Lower lobe of right lung (tissue), 2 donors: ENCODE data around the gene NDUFA11. TPM values are rescaled to one million over a fixed set of nuclear protein-coding genes. Genes with fewer than 3 reads are reported as not detected.
A peak's percentile ranks its signal among the peaks of the same experiment; 100 is the strongest.

ENCODE experiments used
- ATAC-seq, 2 donors: fragments of 200-7000 bp; cut with Tn5 transposase; one replicate each; pipeline ENCODE4 v1.9.1; 2020 to 2022; ENCODE audit warnings: mild to moderate bottlenecking in 2 of 2, moderate library complexity in 2 of 2
- DNase-seq: peaks from one replicate; pipeline ENCODE4 v3.0.0-alpha.2; 2020
- H3K27ac ChIP-seq: fragments of 200-600 bp; one replicate; pipeline ENCODE4 v1.8.0; 2022
- H3K27me3 ChIP-seq: fragments of 200-600 bp; one replicate; pipeline ENCODE4 v1.8.0; 2022; ENCODE audit warnings: low read depth
- H3K36me3 ChIP-seq: fragments of 200-600 bp; one replicate; pipeline ENCODE4 v1.8.0; 2022; ENCODE audit warnings: mild to moderate bottlenecking
- H3K4me1 ChIP-seq: fragments of 200-600 bp; one replicate; pipeline ENCODE4 v1.8.0; 2022
- H3K4me3 ChIP-seq: fragments of 200-600 bp; one replicate; pipeline ENCODE4 v1.8.0; 2022; ENCODE audit warnings: mild to moderate bottlenecking
- H3K9me3 ChIP-seq: fragments of 200-600 bp; one replicate; pipeline ENCODE4 v1.8.0; 2022
- CTCF ChIP-seq: fragments of 200-600 bp; IDR thresholded peaks from one replicate; pipeline ENCODE4 v1.8.0; 2022; ENCODE audit warnings: antibody characterized with exemption, mild to moderate bottlenecking
- intact Hi-C: fragments of 100-400 bp; cut with DNase I; formaldehyde crosslinking; loops from one replicate; pipeline ENCODE4 v1.11.0; 2022
- long read RNA-seq: library from polyadenylated mRNA; unstranded; transcript quantifications from one replicate; pipeline ENCODE4 v2.0.0, GENCODE V29; 2021
- total RNA-seq: library from RNA; stranded (reverse); fragmentation: NEBNext Ultra II Directional; extraction: Animal tissue kit (Norgen Biotek cat#: 25700); gene quantifications from one replicate; pipeline ENCODE4 v1.2.1, GENCODE V29; 2021
- donor health status: DM: no; HTN: yes; CAD: no; lungs with severe emphysema.

The NDUFA11 gene
- 150 TPM for total RNA-seq
- long read RNA-seq, transcript NDUFA11-201 (4 exons, 539 nt), result major isoform, 50 of 63 reads
- long read RNA-seq, partial matches to known transcripts, result 7 of 63 reads
- long read RNA-seq, other reads (novel, unspliced or antisense), result 0 of 63 reads

GRCh38 chr19:5903624-5904351 is at the start of gene NDUFA11:
NDUFA11 (minus strand) TSS chr19:5903790; CDS start chr19:5903708, 82 bp downstream.
- Histone ChIP-seq H3K27ac (peak within 1 kb of the TSS; percentile 92), H3K27me3 (no peaks in the 10 kb centered on the region), H3K9me3 (no peaks in the 10 kb centered on the region), H3K4me1 (peaks cover 26% of the 10 kb centered on the region), H3K36me3 (peaks cover 19% of the 10 kb centered on the region), H3K4me3 (peak within 1 kb of the TSS; percentile 90)
- ATAC-seq (peak; percentile 84 to 86), DNase-seq (peak; percentile 99)
- no peak for TF ChIP-seq CTCF
- intact Hi-C loops, result no loop called here

- TF ChIP-seq CTCF, result no peak
These were observed 49.5 kb upstream of the NDUFA11 start for GRCh38 chr19:5953030-5953589.

GRCh38 chr19:5952193-5953029 is 48.8 kb upstream of the NDUFA11 start:
- Histone ChIP-seq H3K4me1 (peaks cover 91% of the 10 kb centered on the region), H3K9me3 (no peaks in the 10 kb centered on the region), H3K36me3 (peaks cover 10% of the 10 kb centered on the region), H3K27ac (peak overlapping the region; percentile 61), H3K27me3 (no peaks in the 10 kb centered on the region), H3K4me3 (no peak overlapping the region)
- intact Hi-C loops, result no loop called here
- peak; percentile 39 for DNase-seq
- ATAC-seq, result no peak
- TF ChIP-seq CTCF, result no peak

More at GRCh38 chr19:5953030-5953589, 49.5 kb upstream of the NDUFA11 start:
- intact Hi-C loops, result no loop called here
- Histone ChIP-seq H3K36me3 (peaks cover 10% of the 10 kb centered on the region), H3K4me3 (no peak overlapping the region), H3K4me1 (peaks cover 89% of the 10 kb centered on the region), H3K27ac (peak overlapping the region; percentile 61), H3K27me3 (no peaks in the 10 kb centered on the region), H3K9me3 (no peaks in the 10 kb centered on the region)
- ATAC-seq (no peak), DNase-seq (no peak)

GRCh38 chr19:5951338-5951861 is 47.8 kb upstream of the NDUFA11 start:
- Histone ChIP-seq H3K9me3 (no peaks in the 10 kb centered on the region), H3K4me1 (peaks cover 95% of the 10 kb centered on the region), H3K4me3 (peak overlapping the region; percentile 28), H3K27ac (no peak overlapping the region), H3K36me3 (peaks cover 10% of the 10 kb centered on the region), H3K27me3 (no peaks in the 10 kb centered on the region)
- DNase-seq (peak; percentile 54), ATAC-seq (peak; percentile 25 to 33)
- intact Hi-C loops, result no loop called here
- TF ChIP-seq CTCF, result no peak

GRCh38 chr19:5950741-5951140 is 47.2 kb upstream of the NDUFA11 start:
- Histone ChIP-seq H3K27me3 (no peaks in the 10 kb centered on the region), H3K9me3 (no peaks in the 10 kb centered on the region), H3K27ac (no peak overlapping the region), H3K36me3 (peaks cover 14% of the 10 kb centered on the region), H3K4me1 (peaks cover 95% of the 10 kb centered on the region), H3K4me3 (no peak overlapping the region)
- intact Hi-C loops, result no loop called here
- TF ChIP-seq CTCF, result no peak
- DNase-seq, result no peak
- ATAC-seq, result no peak
